Stomach smooth muscle (tissue), 2 donors: ENCODE data around the gene OR52A1.

ENCODE experiments used
- H3K27ac ChIP-seq: one replicate; pipeline ENCODE4 v1.7.0; 2013; ENCODE audit warnings: mild to moderate bottlenecking, low read length, inconsistent platforms
- H3K27me3 ChIP-seq, 2 donors: one replicate each; pipeline ENCODE4 v1.7.0; 2013; ENCODE audit warnings: low read length in 2 of 2; ENCODE audit not compliant: insufficient read depth in 2 of 2, control insufficient read depth in 1 of 2
- H3K36me3 ChIP-seq, 2 donors: one replicate each; pipeline ENCODE4 v1.7.0; 2013; ENCODE audit warnings: low read length in 2 of 2; ENCODE audit not compliant: control insufficient read depth in 2 of 2, insufficient read depth in 2 of 2
- H3K4me1 ChIP-seq: one replicate; pipeline ENCODE4 v1.7.0; 2013; ENCODE audit warnings: low read length; ENCODE audit not compliant: control insufficient read depth, insufficient read depth
- H3K4me3 ChIP-seq, 2 donors: one replicate each; pipeline ENCODE4 v1.7.0; 2013; ENCODE audit warnings: low read length in 2 of 2
- H3K9ac ChIP-seq, 2 donors: one replicate each; pipeline ENCODE4 v1.7.0; 2013; ENCODE audit warnings: low read length in 2 of 2, mild to moderate bottlenecking in 1 of 2
- H3K9me3 ChIP-seq, 2 donors: one replicate each; pipeline ENCODE4 v1.7.0; 2013; ENCODE audit warnings: low read length in 2 of 2; ENCODE audit not compliant: control insufficient read depth in 2 of 2
- donor health status: healthy.
- donor health status: Pancreatic carcinoma.

OR52A1 gene

DNA sequence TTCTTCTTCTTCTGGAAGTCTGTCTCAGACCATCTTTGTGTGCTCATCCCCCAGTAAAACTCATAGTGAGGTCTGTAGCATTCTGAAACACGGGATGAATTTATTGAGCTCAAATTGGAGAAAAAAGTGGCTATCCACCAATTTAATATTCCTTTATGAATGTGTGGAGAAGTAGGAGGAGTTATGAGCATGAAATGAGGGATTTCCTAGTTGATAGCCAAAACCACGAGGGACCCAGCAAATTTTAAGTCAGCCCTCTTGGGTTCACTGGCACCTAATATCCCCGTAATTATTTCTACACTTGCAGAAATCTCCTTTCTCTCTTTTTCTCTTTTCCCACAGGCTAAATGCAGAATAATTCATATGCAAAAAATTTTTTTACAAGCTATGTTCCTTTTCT, at the start of gene OR52A1:
OR52A1 (minus strand) TSS at position 101 of the 400 bp plus-strand sequence. CDS start 2,388 bp downstream, outside the sequence.
- Histone ChIP-seq H3K27me3 (no peaks in the 10 kb centered on the region), H3K4me3 (no peak within 1 kb of the TSS), H3K36me3 (no peaks in the 10 kb centered on the region), H3K4me1 (no peaks in the 10 kb centered on the region), H3K9me3 (no peaks in the 10 kb centered on the region), H3K9ac (no peak within 1 kb of the TSS), H3K27ac (no peak within 1 kb of the TSS)

DNA sequence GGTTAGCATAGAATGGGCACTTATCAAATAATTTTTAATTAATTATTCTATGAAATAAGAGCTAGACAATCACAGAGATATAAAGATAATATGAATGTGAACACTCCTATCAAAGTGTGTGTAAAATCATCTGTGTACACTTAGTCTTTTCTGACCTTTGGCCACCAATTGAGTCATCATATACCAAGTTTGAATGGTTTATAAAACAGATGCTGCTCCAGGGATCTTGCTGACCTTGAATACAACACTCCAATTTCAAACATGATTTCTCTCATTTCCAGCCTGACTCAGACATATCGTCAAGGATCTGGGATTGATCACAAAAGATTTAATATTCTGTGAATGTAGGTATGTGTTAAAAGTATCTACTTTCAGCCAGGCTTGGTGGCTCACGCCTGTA, 48.8 kb upstream of the OR52A1 start:
- Histone ChIP-seq H3K36me3 (no peaks in the 10 kb centered on the region), H3K27ac (no peak overlapping the region), H3K4me3 (no peak overlapping the region), H3K9me3 (no peaks in the 10 kb centered on the region), H3K9ac (no peak overlapping the region), H3K27me3 (no peaks in the 10 kb centered on the region), H3K4me1 (no peaks in the 10 kb centered on the region)

DNA sequence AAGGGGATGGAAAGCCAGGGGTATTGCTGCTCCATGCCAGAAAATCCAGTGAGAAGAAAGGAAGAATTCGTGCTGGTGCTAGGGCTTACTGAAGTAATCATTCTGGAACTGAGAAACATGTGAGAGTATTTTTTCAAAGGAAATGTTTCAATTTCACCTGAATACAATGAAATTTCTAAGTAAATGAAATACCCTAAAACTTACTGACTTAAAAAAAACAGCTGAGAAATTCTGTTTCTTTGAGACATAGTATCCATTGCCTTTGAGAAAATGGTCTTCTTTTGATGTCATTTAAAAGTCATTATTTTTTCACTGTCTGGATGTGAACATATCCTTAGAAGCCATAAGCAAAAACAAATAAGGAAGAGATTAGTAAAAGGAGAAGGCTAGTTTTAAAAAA, 46.0 kb upstream of the OR52A1 start, which contains the start of gene OR51V1:
OR51V1 (minus strand) TSS at position 101 of the 400 bp plus-strand sequence; CDS start at position 101, 0 bp downstream.
- no peak within 1 kb of the TSS for H3K9ac ChIP-seq
- H3K27ac ChIP-seq, result no peak within 1 kb of the TSS
- no peaks in the 10 kb centered on the region for H3K9me3 ChIP-seq
- no peaks in the 10 kb centered on the region for H3K36me3 ChIP-seq
- H3K4me3 ChIP-seq, result no peak within 1 kb of the TSS
- H3K4me1 ChIP-seq, result no peaks in the 10 kb centered on the region
- H3K27me3 ChIP-seq, result no peaks in the 10 kb centered on the region

DNA sequence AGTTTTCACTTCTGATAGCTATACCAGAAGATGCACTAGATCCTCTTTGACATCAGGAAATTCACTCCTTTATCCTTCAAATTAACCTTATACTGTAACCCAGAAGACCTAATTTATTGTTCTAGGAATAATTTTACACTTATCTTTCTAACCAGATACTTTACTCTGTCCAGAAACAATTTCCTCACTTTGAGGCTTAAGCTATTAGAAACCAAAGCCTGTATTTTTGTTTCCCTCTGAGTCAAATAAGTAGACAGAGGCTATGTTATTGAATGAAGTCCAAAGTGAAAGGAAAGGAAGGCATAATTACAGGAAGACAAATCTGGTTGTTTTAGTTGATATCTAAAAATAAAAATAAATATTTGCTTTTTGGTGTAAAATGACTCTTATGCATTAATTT, 43.7 kb upstream of the OR52A1 start:
- Histone ChIP-seq H3K9ac (no peak overlapping the region), H3K36me3 (no peaks in the 10 kb centered on the region), H3K9me3 (no peaks in the 10 kb centered on the region)

DNA sequence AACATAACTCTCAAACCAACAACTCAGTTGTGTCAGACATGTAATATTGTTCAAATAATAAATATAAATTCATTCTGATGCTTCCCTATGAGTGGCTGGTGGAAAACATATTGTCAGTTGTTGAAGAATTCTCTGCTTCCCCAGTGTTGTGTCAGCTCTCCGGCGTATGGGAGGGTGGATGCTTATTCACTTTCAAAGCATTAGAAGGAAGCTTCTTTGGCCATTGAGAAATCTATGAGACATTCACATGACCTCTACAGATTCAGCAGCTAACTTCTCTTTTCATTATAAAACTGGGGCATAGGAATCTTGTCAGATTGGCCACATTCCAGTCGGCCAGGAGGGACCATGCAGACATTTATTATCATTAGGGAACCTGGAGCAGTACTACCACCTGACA, 43.0 kb upstream of the OR52A1 start:
- H3K9ac ChIP-seq, result no peak overlapping the region
- H3K4me1 ChIP-seq, result no peaks in the 10 kb centered on the region
- H3K27me3 ChIP-seq, result no peaks in the 10 kb centered on the region
- H3K4me3 ChIP-seq, result no peak overlapping the region
- H3K27ac ChIP-seq, result no peak overlapping the region
- no peaks in the 10 kb centered on the region for H3K9me3 ChIP-seq
- no peaks in the 10 kb centered on the region for H3K36me3 ChIP-seq

More for the DNA sequence above, 43.7 kb upstream of the OR52A1 start:
- Histone ChIP-seq H3K4me3 (no peak overlapping the region), H3K27me3 (no peaks in the 10 kb centered on the region), H3K27ac (no peak overlapping the region), H3K4me1 (no peaks in the 10 kb centered on the region)

DNA sequence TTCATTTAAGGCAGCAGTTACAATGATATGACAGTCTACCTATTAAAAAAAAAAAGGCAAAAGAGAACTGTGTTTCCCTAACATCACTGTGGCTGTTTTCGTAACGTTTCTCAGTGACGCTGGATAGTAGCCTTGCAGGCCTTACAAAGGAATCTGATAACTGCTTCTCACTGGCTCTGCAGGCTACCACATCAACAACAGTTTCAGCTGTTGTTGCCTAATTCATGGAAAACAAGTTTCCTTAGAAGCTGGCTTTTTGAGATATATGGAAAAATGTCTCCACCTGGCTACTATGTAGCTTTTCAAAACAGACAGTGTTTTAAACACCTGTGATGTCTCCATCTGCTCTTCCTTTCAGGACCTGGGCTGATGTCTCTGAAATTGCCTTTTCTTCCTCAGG, 42.2 kb upstream of the OR52A1 start:
- no peaks in the 10 kb centered on the region for H3K4me1 ChIP-seq
- no peak overlapping the region for H3K27ac ChIP-seq
- H3K9me3 ChIP-seq, result no peaks in the 10 kb centered on the region
- no peak overlapping the region for H3K9ac ChIP-seq
- H3K27me3 ChIP-seq, result no peaks in the 10 kb centered on the region
- H3K4me3 ChIP-seq, result no peak overlapping the region
- H3K36me3 ChIP-seq, result no peaks in the 10 kb centered on the region

DNA sequence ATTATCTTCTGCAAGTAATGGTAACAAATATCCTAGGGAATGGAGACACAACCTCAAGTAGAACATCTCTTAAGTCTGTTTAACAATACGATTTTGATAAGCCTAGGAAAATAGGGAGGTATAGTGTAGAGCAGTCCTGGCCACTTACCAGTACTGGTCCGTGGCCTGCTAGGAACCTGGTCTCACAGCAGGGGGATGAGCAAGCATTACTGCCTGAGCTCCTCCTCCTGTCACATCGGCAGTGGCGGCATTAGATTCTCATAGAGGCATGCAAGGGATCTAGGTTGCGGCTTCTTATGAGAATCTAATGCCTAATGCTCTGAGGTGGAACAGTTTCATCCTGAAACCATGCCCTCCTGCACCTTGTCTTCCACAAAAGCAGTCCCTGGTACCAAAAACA, 41.5 kb upstream of the OR52A1 start:
- Histone ChIP-seq H3K27ac (no peak overlapping the region), H3K36me3 (no peaks in the 10 kb centered on the region), H3K4me1 (no peaks in the 10 kb centered on the region), H3K4me3 (no peak overlapping the region), H3K9ac (no peak overlapping the region), H3K9me3 (no peaks in the 10 kb centered on the region), H3K27me3 (no peaks in the 10 kb centered on the region)

DNA sequence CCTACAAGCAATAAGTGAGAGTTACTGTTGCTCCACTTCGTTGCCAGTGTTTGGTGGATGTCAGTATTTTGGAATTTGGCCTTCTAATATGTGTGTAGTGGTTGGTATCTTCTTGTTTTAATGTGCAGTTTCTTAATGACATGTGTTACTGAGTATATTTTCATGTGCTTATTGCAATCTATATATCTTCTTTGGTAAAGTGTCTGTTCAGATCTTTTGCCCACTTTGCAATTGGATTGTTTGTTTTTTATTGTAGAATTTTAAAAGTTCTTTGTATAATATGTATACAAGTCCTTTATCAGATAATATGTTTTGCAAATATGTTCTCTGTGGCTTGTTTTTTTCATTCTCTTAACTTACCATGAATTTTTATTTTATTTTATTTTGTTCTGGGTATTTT, 38.2 kb upstream of the OR52A1 start:
- Histone ChIP-seq H3K36me3 (no peaks in the 10 kb centered on the region), H3K27me3 (no peaks in the 10 kb centered on the region), H3K27ac (no peak overlapping the region), H3K4me3 (no peak overlapping the region), H3K9ac (no peak overlapping the region), H3K4me1 (no peaks in the 10 kb centered on the region), H3K9me3 (no peaks in the 10 kb centered on the region)

DNA sequence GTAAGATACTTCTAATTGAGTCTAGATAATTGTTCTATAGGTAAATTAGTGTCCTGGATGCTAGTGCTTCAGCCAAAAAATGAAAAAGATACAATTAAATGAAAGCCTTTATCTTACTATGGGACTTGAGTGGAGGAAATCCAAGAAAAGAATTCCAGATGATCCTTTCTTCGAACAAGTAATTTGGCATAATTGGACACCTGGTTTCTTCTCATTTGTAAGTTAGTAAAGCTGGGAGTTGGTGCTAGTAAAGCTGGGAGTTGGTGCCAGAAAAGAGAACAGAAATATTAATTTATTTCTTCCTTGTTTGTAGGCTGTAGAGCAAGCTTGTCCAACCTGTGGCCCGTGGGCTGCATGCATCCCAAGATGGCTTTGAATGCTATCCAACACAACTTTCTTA, 33.6 kb upstream of the OR52A1 start:
- H3K36me3 ChIP-seq, result no peaks in the 10 kb centered on the region
- H3K4me1 ChIP-seq, result no peaks in the 10 kb centered on the region
- H3K9me3 ChIP-seq, result no peaks in the 10 kb centered on the region
- H3K9ac ChIP-seq, result no peak overlapping the region
- no peak overlapping the region for H3K4me3 ChIP-seq
- no peak overlapping the region for H3K27ac ChIP-seq
- H3K27me3 ChIP-seq, result no peaks in the 10 kb centered on the region

DNA sequence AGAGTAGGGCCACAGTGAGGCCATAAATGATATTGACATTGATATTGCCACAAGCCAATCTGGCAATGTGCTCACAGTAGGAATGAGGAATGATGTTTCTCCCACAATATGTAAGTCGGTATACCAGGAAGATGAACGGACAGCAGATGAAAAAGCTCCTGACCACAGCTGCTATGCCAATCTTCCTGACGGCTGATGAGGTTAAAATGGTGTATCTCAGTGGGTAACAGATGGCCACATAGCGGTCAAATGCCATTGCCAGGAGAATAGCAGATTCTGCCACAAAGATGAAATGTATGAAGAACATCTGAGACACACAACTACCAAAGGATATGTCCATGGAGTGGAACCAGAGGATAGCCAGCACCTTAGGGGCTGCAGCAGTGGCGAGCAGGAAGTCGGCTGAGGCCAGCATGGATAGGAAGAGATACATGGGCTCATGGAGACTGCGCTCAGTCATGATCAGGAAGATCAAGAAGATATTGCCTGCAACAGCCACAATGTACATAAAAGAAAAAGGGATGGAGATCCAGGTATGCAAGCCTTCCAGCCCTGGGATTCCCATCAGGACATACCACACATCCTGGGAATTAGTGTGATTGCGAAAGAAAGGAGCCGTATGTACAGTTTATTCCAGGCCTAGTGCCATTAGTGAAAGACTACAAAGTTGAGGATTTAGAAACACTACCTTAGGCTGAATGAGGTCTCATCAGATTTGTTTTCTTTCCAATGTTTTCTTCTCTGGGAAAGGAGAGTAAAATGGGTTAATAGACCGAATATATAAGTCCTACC, 23.7 kb upstream of the OR52A1 start:
- Histone ChIP-seq H3K27ac (no peak overlapping the region), H3K4me1 (no peaks in the 10 kb centered on the region), H3K9me3 (no peaks in the 10 kb centered on the region), H3K27me3 (no peaks in the 10 kb centered on the region), H3K9ac (no peak overlapping the region), H3K4me3 (no peak overlapping the region), H3K36me3 (no peaks in the 10 kb centered on the region)

DNA sequence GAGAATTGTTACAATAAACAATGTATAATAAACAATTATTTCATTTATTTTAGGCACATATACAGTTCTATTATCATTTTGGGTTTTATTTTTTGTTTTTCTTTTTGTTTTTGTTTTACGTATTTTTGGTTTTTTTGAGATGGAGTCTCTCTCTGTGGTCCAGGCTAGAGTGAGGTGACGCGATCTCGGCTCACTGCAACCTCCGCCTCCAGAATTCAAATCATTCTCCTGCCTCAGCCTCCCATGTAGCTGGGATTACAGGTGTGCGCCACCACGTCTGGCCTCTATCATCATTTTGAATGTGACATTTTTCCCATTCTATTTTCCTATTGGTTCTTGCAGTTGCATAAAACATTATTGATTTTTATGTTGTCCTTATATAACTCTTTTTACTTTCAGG, 20.4 kb upstream of the OR52A1 start:
- no peaks in the 10 kb centered on the region for H3K9me3 ChIP-seq
- H3K36me3 ChIP-seq, result no peaks in the 10 kb centered on the region
- no peak overlapping the region for H3K4me3 ChIP-seq
- no peak overlapping the region for H3K27ac ChIP-seq
- H3K9ac ChIP-seq, result no peak overlapping the region
- H3K27me3 ChIP-seq, result no peaks in the 10 kb centered on the region
- no peaks in the 10 kb centered on the region for H3K4me1 ChIP-seq
